Activated T-cell treated with anti-CD3 and anti-CD28 coated beads, Interleukin-2, amount 50 U/mL, for 4 hours (primary cell): ENCODE results near the gene C16orf46. TPM values are rescaled to one million over a fixed set of nuclear protein-coding genes. Genes with fewer than 3 reads are reported as not detected.
A peak's percentile ranks its signal among the peaks of the same experiment; 100 is the strongest.

Experiments
- ATAC-seq, 2 donors: fragments of 200-7000 bp; cut with Tn5 transposase; one replicate each; pipeline ENCODE4 v1.10.0; 2021
- DNase-seq: peaks from one replicate; pipeline ENCODE4 v3.0.0-alpha.2; 2020
- H3K27me3 Mint-ChIP-seq: one replicate; pipeline ENCODE4 v1.8.0; 2021; ENCODE audit warnings: low read depth, mixed read lengths
- H3K36me3 Mint-ChIP-seq: one replicate; pipeline ENCODE4 v1.8.0; 2022; ENCODE audit warnings: mixed read lengths; ENCODE audit not compliant: insufficient read depth
- H3K4me1 Mint-ChIP-seq: one replicate; pipeline ENCODE4 v1.8.0; 2021; ENCODE audit warnings: low read depth, mixed read lengths
- H3K4me3 Mint-ChIP-seq: one replicate; pipeline ENCODE4 v1.8.0; 2021; ENCODE audit warnings: mild to moderate bottlenecking, moderate library complexity, mixed read lengths
- H3K9me3 Mint-ChIP-seq: one replicate; pipeline ENCODE4 v1.8.0; 2021; ENCODE audit warnings: mixed read lengths
- total RNA-seq, 3 donors: library from RNA; stranded (reverse); gene quantifications; one replicate each; pipeline ENCODE4 v1.2.1, GENCODE V29; 2021

C16orf46 gene
- total RNA-seq, 3 donors from 2014 or later, result 1.4 to 1.7 (median 1.6) TPM

GRCh38 chr16:81018496-81018895 lies 58.5 kb downstream of the C16orf46 start:
- Mint-ChIP-seq H3K9me3 (no peaks in the 10 kb centered on the region), H3K36me3 (peaks cover 26% of the 10 kb centered on the region), H3K27me3 (no peaks in the 10 kb centered on the region), H3K4me3 (no peak overlapping the region), H3K4me1 (peaks cover 3% of the 10 kb centered on the region)
- no peak for ATAC-seq
- DNase-seq, result no peak

GRCh38 chr16:81014672-81015071 lies 62.4 kb downstream of the C16orf46 start:
- Mint-ChIP-seq H3K4me3 (no peak overlapping the region), H3K9me3 (no peaks in the 10 kb centered on the region), H3K27me3 (no peaks in the 10 kb centered on the region), H3K4me1 (peaks cover 3% of the 10 kb centered on the region), H3K36me3 (peaks cover 31% of the 10 kb centered on the region)
- DNase-seq, result no peak
- peak; percentile 10 to 30 for ATAC-seq

- Mint-ChIP-seq H3K27me3 (no peaks in the 10 kb centered on the region), H3K4me1 (peaks cover 8% of the 10 kb centered on the region), H3K4me3 (no peak overlapping the region), H3K9me3 (no peaks in the 10 kb centered on the region), H3K36me3 (peaks cover 23% of the 10 kb centered on the region)
- no peak for ATAC-seq
- no peak for DNase-seq
These were observed 64.1 kb downstream of the C16orf46 start for GRCh38 chr16:81012974-81013373.

Other genes with a start within 250 kb of the C16orf46 start
- 100 to 1,000 TPM; 106 to 112 (median 109) TPM for gene CMC2, start 70.4 kb downstream of the C16orf46 start, total RNA-seq
- 10 to 100 TPM; 36.0 to 43.4 (median 42.4) TPM for gene CENPN, start 70.0 kb downstream of the C16orf46 start, total RNA-seq
- 10 to 100 TPM; 27.2 to 30.2 (median 29.3) TPM for gene ATMIN, start 41.4 kb downstream of the C16orf46 start, total RNA-seq
- gene GCSH, start 19.2 kb upstream of the C16orf46 start, total RNA-seq, result 10 to 100 TPM; 16.5 to 23.1 (median 17.5) TPM
- gene BCO1, start 161.5 kb upstream of the C16orf46 start, total RNA-seq, result not detected
- gene GAN, start 237.7 kb upstream of the C16orf46 start, total RNA-seq, result 10 to 100 TPM; 12.8 to 15.6 (median 14.4) TPM